ENCODE data around the gene ARMH3.

GRCh38 chr10:101887775-101888174, 168.2 kb downstream of the ARMH3 start:
- TF ChIP-seq CTCF (IDR thresholded peaks at IDR 0.05), result no peak
- TF ChIP-seq ZFX (IDR thresholded peaks at IDR 0.05; ENCODE audit: borderline replicate concordance), result no peak

All from 22Rv1 (cell line).